GM21381 (cell line): ENCODE measurements around the gene PARK7.

Experiments
- ATAC-seq: cut with Tn5 transposase; IDR thresholded peaks from one replicate; pipeline ENCODE4 v1.9.1; 2021; ENCODE audit warnings: mild to moderate bottlenecking, moderate library complexity; ENCODE audit not compliant: unreplicated experiment

Gene PARK7

DNA sequence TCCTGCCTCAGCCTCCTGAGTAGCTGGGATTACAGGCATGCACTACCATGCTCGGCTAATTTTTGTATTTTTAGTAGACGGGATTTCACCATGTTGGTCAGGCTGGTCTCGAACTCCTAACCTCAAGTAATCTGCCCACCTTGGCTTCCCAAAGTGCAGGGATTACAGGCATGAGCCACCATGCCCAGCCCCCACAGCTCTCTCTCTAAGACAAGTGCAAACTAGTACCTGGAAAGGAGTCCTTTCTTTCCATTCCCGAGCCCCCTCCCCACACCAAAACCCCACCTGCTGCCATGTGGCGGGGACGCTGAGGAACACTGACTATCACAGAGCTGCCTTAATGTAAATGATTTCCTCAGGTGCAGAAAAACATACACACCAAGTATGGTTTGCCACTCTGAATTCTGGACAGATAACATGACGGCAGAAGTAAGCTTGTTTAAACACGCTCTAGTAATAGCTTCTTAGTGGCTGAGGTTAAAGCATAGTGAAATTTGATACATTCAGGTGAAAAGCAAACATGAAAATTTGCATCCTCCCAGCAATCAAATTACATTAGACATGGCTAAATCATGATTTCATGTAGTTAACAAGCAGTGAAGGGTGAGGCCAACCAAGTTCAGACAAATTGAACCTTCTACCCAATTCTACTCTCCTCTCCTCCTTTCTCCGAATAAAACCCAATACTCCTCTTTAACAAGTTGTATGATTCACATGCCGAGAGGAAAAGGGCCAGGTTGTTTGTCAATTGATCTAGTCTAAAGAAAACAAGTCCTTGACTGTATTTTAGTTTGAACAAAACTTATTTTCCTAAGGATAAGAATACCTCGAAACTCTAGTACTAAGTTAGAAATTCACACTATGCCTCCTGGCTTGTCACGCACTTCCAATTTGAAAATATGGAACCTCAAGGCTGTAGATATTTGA, 44.8 kb downstream of the PARK7 start:
- ATAC-seq: no peak

DNA sequence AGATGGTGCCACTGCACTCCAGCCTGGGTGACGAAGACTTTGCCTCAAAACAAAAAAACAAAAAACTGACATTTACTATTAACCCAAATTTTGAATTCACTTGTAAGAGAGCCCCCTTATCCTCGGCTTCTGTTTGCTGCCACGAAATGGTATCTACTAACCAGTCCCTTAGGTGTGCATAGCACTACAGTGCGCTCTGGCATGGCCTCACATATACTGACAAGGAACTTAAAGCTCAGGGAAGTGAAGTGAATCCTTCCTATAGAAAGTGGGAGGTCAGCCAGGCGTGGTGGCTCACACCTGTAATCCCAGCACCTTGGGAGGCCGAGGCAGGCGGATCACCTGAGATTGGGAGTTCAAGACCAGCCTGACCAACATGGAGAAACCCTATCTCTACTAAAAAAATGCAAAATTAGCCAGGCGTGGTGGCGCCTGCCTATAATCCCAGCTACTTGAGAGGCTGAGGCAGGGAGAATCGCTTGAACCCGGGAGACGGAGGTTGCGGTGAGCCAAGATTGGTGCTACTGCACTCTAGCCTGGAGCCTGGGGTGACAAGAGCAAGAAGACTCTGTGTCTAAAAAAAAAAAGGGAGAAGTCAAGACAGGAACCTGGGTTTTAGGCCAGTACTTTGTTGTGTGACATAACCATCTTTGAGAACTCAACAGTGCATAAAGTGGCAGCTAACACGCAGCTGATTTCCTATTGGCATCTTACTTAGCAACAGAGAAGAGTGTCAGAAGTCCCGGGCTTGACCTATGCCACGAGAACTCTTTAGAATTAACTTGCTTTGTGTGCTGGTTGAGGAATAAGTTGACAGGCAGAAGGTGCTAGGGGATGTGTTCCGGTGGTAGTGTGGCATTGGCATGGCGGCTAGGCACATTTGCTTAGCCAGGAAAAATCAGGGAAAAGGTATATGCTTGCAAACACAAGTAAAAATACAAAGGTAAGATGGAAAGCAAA, 47.8 kb downstream of the PARK7 start:
- ATAC-seq: no peak

DNA sequence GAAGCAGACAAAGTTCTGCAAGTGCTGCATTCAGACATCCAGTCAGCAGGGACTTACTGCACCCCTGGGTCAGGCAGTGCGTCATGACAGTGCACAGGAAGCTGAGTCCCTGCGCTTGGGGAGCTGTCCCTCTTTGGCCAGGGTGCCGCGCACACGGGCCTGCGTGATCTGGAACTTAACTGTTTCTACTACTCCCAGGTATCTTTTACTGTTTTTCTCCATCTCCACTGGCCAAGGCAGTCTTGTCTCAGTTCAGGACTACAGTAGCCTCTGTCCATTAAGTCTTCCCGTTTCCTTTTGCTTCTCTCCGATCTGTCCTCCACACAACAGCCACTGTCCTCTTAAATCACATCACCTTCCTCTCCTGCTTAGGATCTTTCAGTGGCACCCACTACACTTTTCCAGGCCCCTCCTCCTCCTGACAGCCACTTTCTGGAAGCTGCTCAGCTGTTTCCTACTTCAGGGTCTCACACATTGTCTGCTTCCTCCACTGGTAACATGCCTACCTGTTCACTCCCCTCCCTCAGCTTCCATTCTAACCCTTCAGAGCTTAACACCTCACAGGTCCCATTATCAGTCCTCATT, 48.7 kb downstream of the PARK7 start:
- no peak for ATAC-seq

DNA sequence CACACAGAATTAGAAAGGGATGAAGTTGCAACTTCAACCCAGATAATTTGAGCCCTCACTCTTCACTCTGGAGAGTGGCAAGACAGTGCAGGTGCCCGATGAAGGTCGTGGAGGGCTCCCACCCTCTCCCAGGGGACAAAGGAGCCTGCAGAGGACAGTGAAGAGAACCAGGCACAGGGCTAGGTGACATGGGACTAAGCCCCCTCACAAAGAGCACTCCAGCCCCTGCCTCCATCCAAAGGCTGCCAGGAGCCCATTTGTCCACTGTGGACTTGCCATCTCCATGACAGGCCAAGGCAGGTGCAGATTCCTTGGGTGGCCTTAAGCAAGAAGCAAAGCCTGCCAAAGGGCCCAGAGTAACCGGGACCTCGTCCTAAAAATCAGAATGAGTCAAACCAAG, 49.5 kb downstream of the PARK7 start:
- no peak for ATAC-seq

DNA sequence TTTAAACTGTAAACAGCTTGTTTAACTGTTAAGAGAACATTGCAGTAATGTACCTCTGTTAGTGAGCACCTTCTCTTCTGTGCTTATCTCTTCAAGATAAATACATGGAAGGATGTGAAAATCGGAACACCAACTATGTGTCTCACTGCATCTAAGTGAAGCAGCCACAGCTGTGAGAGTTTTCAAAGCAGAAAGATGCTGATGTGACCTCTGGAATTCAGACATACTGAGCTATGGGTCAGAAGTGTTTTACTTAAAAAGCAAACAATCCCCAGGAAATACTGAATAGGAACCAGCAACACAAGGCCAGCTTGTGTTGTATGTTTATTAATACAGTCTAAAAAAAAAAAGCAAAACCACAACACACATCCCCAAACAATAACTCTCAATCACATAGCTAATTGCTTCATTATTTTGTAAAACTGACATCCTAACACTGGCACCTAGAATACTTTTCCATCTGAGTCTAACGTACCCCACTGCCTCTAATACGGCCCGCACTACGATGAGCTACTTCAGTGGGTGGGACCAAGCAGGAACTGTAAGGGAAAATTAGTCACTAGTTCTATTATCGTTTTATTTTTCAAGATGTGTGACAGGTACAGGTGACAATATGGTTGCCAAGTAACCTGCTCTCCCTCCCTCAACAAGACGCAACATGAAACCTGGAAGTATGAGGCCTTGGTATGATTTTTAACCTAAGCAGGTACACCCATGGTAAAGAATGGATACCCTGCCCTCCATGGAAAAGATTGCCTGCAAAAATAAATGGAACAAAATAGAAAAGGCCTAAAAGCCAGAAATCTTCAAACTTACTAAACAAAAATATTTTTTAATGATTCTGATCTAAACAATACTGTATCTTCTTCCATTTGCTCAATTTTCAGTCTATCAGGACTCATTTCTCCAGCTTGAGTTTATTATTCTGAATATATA, 50.7 kb downstream of the PARK7 start:
- no peak for ATAC-seq

DNA sequence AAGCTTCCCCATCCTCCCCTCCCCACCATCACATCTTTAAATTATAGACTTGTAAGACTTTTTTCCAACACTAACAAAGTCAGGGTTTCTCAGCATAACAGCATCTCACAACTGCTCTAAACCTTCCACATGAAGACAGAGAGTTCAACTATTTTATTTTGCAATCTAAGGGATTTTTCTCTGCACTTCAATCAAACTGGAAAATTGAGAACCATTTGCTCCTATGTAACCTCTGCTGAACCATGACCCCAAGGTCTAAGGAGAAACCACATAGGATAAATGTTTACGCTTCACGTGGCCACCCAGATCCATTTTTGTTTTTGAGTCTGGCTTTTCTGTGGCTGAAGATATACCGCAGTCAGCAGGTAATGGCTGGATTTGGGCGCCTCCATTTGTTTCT, 51.4 kb downstream of the PARK7 start:
- ATAC-seq: no peak

DNA sequence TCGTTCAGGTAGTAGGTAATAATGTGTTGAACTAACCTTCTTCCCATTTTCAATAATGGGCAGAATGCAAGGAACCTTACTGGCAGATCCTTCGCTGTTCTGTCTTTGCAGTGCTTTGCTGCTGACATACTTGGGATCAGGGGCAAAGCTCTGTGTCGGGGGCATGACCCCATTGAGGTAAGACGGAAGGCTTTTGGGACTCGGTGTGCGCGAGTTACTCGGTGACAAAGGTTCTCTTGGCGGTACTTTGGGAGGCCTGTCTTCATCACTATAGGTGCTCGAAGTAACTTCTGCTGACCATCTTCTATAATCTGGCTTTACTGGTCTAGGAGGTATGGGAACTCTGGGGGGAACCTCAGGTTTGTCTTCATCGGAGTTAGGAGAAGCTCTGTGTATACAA, 51.9 kb downstream of the PARK7 start:
- no peak for ATAC-seq

DNA sequence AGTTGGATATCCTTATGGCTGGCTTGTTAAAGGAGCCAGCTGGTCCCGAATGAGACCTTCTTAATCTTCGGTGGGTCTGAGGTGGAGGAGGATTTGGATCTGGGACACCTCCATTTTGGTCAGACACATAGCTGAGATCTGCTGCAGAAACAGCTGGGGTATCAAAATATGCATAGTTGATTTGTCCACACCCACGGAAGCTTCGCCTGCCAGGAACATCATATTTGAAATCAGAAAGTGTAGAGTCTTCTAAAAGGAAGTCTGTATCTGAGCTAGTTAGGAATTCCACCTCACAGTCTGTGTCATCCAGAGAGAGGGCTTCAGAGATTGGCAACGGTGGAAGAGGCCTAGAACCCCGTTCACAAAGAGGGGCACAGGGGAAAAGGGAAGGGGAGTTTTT, 52.3 kb downstream of the PARK7 start:
- no peak for ATAC-seq

DNA sequence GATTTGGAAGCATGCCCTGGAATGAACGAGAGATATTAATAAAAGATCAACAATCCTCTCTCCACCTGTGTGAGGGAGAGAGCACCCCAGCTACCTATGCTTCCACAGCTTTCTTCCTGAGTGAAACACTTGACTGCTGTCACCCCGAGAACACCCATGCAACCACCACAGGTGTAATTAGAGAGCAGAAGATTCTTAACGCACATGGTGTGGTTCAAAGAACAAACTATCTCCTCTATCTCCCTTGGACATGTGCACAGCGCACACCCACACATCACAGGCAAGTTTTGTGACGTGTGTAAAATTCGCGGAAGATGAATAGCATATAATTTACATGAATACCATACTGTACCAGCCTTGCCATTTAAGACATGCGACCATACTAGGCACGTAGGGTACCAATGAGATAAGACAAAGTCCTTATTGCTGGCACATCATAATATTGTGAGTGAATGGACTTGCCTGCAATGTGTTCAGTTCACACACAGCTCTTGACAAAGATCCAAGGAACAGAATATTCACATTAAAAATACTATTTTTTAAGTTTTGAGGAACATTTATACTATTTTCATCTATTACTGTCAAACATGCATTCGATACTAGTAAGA, 53.0 kb downstream of the PARK7 start:
- ATAC-seq: no peak

DNA sequence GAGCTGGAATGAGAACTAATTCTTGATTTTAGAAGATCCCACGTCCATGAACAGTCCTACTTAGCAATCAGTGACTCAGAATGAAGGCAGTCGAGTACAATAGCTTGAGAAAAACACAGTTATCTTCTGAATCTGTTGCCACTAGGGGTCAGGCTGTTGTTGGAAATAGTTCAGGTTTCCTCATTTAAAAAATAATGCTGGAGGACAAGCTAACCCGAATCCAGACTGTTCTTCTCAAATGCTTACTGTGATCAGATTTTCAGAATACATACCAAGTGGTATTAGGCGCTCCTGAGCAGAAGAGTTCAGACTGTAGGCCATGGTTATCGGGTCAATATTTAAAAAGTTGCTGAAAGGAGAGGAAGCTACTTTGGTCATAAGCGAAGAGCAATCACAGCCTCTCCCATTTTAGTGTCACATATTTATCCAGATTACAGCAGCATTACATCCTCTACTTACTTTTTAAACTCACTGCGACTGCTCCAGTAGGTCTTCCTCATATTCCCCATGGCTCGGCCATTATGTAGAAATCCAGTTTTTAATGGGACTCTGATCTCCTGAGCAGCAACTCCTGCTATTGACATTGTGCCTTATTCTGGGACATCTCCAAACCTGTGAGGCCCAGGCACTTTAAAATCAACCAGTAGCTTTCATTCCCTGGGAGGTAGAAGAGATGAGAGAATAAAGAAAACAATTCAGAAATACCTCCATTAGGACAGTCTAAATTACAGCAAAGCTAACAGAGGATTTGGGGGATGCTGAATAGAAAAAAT, 53.7 kb downstream of the PARK7 start:
- no peak for ATAC-seq

DNA sequence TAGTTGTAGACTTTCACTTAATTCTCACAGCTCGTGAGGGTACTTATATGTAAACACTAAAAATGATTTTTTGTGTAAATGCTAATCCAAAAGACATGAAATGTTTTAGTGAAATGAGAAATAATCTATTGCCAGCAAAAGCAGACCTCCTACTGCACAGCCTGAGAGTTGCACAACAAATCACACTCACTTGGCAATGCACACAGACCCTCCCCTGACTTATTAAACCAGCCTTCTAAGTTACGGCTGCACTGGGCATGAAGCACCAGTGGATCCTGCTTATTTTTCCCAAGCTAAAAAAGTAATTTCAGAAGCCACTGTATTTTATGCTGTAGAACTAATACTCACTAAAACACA, 54.3 kb downstream of the PARK7 start:
- ATAC-seq: no peak

DNA sequence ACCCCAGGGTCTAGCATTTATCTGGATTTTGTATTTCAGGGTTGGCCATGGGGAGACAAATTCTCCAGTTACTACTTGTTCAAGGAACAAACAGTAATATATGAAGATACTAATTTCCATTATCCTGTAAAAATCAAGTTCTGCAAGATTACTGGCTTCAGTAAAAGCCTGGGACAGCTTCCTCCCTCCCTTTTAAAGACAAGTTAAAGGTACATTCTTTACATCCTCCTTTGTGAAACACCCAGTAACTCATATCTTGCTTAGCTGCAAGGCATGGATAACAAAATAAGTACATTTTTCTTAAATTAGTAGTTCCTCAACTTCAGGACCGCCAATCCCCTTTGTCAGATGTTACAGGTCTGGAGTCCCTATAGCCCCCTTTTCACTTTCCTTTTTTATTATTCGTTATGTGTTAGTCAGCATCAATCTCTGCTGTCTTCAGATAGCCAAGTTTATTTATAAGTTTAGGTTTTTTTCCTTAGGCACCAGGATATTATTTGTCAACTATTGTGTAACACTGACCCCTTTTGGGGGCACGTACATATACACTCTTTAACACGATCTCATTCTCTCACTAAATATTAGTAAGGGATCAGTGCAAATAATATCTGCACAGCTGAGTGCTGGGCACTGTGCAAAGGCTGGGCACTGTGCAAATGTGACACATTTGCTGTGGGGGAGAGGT, 54.8 kb downstream of the PARK7 start:
- no peak for ATAC-seq

DNA sequence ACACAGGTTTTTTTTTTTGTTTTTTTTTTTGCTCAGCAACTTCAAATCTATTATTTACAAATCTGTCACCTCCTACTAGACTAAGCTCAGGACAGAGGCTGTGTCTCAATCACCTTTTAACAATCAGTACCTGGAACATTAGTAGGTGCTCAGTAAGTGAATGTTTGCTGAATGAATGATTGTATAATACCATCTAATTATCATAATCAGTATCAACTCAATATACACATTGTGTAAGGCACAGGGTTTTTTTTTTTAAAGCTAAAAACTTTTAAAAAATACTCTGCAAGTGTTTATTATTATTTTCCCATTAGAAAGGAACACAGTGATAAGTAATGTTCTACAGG, 55.4 kb downstream of the PARK7 start:
- ATAC-seq: no peak

DNA sequence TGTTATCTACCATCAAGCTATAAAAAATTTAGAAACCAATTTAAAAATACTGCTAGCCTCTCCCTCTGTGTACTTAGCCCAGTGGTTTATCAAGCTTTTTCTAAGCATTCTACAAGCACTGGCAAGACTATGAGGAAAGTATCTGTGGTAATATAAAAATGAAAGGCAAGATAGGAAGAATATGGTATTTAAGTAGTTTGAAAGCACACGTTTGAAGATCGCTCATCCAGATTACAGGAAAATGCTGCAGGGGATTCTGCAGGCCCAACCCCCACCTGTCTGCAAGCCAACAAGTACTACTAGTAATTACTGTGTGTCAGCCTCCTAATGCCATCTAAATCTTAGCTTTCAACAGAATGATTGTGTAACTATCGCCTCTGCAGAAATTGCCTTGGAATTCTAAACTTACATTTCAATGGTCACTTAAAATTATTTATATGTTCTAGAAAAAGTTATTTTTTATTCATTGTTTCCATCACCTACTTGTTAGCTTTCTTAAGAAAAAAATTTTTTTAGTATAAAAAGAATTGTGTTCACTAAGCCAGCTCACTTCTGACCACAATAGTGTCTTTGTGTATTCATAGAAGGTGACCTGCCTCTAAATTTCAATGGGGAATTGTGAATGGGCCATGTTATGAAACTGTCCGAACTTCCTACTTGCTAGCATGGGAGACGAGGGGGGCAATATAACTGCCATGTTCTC, 56.1 kb downstream of the PARK7 start:
- no peak for ATAC-seq

DNA sequence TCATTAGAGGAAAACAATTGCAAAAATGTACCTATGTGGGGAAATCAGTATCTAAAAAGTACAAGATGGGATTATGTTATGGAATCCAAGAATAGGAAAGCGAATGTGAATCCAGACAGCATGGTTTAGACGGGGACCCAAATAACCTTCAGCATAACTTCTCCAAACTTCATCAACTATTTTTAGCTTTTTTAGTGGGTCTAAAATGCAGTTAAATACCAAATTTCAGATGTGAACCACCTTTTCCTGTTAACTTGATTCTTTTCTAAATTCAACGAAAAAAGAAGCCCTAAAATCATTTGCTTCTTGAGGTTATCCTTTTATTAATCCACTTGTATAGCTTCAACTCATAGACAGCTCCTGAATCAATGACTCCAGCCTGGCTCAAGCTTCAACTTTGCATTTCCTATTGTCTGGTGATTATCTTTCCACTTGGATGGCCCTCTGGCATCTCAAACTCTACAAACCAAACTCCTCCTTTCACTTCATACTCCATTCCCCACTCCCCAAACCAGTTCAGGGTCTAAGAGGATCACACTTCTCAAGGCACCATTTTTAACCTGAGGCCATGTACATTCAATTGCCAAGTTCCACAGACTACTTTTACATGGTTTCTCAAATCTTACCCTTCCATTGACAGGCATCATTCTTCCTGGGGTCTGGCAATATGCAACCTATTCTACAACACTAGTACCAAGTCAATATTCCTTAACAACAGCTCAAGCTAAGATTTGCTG, 57.1 kb downstream of the PARK7 start:
- ATAC-seq: no peak

DNA sequence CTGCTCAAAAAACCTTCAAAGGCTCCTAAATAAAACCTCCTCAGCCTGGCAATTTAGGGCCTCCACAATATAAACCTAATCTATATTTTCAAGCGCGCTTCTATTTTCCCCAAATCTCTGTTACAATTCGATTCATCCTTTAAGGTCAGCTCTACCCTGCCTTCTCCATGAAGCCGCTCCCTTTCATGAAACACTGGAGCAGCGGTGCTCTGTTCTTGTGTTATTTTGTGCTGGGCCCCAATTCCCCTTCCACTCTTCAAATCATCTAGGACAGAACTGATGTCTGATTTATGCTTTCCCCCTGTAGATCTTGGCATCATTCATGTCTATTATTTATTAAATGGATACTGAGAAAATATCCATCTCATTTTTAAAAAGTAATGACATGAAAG, 57.7 kb downstream of the PARK7 start:
- ATAC-seq: no peak

DNA sequence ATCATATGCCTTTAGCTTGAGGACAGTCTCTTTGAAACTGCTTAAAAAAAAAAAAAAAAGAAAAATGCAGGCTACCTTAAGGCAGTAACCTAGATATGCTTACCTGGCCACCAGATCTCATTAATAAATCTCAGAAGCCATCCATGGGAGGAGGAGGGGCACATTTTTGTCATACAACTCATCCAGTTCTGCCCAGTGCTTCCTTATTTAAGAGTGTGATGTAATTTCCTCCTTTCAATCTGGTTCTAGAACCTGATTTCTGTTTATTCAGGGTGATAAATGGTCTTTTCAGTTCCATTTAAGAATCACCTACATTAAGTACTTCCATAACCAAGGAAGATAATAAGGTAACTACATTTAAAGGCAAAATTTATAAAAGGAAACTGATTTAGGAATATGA, 58.5 kb downstream of the PARK7 start:
- no peak for ATAC-seq
